Left forelimb (tissue), 1 donor: ENCODE measurements around the gene HOXB3.

Experiments
- DNase-seq: peaks from one replicate; pipeline ENCODE4 v3.0.0-alpha.2; 2018; ENCODE audit warnings: low spot score

The HOXB3 gene

DNA sequence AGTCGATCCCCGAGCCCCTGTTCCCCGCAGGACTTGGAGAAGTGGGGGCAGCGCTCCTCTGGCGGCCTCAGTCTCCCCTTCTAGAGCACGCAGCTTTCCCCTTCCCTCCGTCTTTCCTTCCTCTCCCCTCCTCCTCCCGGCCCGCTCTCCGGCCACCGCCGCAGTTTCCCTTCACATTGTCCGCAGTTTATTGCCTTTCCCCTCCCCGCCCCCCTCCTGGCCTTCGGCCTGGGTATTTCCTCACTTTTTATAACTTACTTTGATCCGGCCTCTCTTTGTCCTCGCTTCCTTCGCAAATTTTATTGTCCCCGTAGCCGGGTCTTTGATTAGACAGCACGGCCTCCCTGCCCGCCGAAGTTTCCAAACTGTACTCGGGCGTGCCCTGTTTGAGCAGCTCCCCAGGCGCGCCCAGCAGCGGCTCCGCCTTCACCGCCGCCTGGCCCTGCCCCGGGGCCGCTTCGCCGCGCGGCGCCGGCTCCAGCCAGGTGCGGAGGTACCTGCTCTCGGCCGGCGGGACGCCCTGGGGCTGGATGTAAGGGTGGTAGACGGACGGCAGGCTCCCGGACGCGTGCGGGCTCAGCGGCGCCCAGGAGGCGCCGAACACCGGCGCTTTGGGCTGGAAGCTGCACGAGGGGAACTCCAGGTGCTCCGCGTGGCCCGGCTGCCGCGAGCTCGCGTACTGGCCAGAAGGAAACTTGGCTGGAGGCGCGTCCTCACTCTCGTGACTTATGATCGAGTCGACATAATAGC, 35.6 kb upstream of the HOXB3 start:
- DNase-seq, result no peak

DNA sequence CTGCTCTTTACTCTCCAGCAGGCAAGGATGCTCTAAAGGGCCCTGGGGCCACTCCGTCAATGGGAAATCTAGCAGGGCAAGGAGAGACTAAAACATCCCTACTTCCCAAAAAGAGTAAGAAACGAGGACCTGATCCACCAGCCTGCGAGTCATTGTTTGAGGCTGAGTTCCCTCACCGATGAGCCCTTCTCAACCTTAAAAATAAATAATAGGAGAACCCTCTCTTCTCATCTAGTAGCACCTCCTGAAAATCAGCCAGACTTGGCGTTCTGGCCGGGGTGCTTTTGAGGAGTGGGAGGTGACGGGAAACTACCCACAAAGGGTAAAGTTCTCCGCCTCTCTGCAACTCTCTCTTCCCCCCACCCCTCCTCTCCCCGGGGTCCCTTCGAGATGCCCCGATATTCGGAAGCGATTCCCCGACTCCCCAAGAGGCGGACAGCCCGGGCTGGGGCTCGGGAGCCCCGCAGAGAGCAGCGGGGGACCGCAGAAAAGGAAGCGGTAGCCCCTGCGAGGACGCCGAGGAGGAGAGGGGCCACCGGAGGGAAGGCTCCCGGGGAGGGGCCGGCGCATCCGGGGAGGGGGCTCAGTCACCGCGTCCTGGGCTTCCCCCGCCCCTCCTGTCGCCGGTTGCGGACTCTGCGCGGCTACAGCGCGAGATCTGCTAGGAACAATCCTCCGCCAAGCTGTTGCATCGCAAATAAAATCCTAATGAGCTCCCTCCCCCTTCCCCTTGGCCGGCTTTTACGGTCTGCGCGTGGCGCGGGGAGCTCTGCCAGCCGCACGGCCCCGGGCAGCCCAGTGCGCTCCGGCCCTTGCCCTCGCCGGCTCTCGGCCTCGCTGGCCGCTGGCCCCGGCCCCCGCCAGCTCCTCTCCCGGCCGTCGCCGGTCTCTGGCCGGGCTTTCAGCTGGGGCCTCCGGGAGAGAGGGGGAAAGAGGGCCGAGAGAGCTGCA, 34.8 kb upstream of the HOXB3 start:
- DNase-seq, result no peak

DNA sequence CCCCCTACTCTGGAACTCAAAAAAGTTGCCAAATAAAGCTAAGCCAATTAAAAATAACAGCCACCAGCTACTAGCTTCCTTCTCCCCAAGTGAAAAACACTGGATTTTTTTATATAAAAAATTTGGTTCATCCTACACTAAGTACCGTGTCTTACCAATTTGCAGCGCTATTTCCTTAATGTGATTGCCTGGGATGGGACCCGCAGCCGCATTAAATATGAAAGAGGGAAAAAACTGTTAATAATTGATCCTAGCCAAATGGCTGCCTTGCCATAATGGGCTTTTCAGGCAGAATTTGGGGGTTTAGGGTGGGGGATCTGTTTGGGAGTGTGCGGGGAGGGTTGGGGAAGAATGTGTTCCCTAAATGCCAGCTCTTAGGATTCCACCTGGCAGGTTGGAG, 34.1 kb upstream of the HOXB3 start:
- DNase-seq, result no peak

DNA sequence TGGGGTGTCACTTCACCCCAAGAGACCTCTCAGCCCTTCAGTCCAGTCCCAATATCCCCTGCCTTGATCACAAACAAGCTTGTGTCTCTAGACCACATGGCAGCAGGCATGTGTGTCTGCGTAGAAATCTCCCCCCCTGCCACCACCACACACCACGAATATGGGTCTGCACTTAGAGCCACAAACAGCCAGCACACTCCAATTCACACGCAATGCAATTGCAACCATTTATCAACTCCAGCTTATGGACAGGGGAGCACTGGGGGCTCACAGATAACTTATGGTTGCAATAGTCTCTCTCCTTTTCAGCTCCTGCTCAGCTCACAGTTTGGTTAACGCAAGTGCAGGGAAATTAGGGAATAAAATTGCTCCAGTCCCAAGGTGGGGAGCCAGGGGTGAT, 33.5 kb upstream of the HOXB3 start:
- no peak for DNase-seq

DNA sequence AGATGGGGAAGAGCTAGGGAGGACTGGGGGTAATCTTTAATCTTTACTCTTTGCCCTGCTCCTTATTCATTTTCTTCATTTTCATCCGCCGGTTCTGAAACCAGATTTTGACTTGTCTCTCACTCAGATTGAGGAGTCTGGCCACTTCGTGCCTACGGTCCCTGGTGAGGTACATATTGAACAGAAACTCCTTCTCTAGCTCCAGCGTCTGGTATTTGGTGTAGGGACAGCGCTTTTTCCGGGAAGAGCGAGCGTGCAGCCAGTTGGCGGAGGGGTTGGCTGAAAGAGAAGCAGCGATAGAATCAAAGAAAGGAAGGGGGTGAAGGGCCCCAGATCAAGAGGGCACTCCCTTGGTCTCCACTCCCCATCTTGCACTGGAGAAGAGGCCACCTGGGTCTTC, 32.8 kb upstream of the HOXB3 start:
- no peak for DNase-seq

DNA sequence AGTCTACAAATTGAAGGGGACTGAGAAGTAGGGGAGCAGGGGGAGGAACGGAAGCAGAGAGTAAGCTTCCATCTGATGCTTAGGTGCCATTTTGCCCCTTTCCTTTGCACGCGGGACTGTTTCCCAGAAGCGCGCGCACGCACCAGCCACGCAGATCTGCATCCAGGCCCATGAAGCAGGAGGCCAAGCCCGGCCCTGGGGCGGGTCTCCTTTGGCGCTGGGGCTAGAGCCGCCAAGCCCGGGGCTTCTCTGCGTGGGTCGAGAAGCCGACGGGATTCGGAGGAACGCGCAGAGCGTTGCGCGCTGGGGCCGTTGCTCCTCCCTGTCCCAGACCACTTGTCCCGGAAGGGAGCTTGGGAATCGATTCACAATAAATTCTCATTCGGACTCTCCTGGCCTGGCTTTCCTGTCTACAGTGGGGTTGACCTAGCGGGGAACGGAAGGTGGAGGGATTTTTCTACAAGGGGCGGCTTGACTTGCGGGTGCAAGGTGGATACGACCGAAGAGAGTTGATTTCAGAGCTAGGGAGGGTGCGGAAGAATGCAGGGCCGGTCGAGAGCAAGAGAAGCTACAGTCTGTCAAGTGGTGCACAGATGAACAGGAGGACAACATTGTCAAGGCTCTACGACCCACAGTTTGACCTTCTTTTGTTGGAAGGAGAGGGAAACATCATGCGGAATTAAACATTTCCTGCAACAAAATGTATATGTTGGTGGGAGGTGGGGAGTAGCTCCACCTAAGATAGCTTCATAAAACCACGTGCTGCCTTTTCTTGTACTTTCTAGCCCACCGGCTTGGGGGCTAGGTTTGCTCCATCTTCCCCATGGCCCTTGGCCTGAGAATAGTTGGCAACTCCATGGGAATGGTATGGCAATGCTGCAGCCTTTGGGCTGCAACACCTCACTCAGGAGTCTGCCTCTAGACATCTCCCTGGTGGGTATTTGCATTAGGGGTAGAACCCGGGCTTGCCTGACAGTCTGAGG, 31.7 kb upstream of the HOXB3 start:
- DNase-seq, result no peak

DNA sequence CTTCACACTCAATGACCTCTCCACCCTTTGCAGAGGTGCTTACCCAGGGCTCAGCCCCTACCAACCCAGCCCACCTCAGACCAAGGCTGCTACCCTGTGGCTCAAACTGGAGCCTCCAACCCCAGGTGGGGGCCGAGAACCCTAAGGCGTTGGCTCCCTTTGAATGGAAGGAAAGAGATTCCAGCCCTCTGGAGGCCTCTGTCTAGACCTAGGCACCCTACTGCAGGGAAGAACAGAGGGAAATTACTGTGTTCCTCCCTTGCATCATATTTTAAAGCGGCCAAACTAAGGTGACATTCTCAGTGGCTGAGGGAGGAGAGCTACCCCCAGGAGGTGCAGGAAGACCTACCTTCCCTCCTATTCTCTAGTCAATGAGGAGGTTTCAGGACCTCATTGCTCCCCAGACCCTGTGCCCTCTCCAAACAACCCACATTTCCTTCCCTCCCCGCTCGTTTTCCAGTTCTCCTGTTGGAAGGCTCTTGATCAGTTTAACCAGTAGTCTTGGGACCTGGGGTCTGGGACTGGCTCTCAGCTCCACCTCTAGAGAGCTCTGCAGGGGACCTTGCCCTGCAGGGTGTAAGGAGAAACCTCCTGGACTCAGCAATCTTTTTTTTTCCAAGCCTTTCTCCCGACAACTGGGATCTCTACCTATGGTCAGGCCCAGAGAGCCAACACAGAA, 30.6 kb upstream of the HOXB3 start:
- no peak for DNase-seq

DNA sequence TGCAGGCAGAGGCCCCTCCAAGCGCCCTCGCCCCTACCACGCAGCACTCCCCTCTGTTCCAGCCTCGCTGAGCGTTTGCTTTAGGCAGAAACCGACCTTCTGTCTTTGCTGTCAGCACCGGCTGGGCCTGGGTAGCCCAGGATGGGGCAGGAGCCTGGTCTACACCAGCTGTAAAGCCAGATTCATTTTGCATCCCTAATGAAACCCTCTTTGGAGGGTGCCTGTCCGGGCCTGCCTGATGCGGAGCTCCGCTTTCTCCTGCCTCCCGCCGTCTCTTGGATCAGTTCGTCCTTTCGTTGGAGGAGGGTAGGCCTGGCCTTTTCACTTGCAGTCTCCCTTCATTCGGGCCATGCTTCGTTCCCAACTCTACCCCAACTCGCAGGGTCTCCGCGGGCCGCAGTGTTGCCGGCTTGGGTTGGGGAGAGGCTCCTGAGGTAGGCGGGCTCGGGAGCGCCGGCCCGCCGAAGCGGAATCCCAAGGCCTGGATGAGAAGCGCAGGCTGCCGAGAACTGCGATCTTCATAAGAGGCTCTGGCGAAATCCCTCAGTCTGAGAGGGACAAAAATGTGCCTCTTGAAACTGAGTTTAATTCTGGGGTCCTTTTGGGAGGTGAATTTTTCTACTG, 29.9 kb upstream of the HOXB3 start:
- DNase-seq, result no peak

DNA sequence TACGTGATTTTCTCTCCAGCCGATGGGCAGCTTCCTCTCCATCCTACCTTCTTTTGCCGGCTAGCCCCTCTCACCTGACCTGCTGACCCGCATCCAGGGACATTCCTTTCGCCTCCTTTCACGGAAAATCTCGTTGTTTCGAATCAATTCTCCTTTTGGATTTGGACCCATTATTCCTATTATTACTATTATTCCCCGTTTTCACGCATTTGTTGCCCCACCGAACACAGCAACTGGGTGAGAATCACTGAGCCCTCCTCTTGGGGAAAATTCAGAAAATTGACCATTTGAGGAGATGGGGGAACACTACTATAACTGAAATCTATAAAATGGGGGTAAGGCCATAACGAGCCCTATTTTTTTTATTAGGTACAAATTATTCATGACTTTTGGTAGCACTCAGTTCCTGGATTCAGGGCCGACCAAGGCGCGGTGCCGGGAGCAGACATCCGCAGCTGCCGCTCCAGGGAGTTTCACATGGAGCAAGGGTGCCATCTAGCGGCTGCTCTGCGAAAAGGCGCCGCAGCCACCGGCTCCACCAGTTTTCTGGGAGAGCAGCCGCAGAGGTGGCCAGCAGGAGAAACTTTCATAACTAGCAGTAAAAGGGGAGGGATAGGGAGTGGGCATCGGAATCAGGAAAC, 28.3 kb upstream of the HOXB3 start:
- peak; percentile 90 for DNase-seq

DNA sequence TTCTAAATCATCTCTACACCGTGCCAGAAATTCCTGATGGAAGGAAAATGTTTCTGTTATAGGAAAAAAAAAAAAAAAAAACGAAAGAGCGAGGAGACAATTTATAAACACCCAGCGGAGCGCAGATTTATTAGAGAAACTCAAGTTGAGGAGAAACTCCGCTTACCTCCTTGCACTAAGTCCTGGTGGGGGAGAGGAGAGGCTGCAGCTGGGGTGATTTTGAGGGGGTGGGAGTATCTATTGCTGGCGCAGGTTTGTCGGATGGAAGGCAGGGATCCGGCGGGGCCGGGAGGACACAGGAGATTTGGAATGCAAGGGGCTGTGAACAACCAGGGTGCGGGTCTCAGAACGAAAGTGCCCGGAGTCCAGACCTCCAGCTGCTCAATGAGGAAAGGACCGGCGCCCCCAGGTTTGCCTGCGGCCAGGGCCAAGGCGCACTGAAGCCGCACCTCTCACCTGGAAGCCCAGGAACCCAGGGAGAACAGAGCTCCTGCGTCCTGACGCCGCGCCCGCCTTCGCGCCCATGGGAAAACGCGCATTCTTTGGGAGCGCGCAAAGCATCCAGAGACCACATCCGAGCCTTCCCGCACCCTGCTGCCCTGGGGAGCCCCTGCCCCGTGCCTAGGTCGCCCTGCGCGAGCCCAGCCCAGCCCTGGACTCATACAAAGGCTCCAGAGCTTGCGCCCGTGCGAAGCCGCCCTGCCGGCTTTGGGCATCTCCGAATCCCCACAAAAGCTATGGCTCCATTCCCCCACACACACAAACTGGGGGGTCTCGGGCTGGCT, 27.6 kb upstream of the HOXB3 start:
- no peak for DNase-seq

DNA sequence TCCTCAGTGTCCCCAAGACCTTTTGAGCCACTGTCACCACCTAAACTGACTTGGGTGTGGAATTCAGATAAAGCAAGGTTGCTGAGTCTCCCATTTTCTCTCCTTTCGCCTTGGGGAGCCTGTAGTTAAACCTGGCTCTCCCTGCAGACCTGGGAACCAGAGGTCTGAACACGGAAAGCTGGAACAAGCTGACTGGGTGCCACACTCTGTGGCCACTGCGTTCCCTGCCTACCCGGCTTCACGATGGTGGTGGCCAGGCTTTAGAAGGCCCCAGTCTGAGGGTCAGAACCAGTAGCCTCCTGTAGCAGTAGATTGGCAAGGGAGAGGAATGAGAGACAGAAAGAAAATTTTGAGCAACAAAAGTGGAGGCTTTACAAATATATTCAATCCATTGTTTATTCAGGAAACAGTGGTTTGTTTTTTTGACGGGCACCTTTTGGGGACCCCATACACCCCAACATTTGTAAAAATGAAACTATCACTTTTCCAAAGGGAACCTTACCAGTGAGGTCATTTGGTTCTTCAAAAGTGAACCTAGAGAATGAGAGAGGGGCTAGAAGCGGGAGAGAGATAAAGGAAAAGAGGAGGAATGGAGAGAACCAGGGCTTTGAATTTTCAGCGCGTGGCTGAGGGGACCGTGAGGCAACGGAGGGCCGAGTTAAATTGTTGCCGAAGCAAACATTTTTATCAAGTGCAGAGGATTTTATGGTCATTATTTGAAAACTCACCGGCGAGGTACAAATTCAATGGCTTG, 26.9 kb upstream of the HOXB3 start:
- DNase-seq, result no peak

DNA sequence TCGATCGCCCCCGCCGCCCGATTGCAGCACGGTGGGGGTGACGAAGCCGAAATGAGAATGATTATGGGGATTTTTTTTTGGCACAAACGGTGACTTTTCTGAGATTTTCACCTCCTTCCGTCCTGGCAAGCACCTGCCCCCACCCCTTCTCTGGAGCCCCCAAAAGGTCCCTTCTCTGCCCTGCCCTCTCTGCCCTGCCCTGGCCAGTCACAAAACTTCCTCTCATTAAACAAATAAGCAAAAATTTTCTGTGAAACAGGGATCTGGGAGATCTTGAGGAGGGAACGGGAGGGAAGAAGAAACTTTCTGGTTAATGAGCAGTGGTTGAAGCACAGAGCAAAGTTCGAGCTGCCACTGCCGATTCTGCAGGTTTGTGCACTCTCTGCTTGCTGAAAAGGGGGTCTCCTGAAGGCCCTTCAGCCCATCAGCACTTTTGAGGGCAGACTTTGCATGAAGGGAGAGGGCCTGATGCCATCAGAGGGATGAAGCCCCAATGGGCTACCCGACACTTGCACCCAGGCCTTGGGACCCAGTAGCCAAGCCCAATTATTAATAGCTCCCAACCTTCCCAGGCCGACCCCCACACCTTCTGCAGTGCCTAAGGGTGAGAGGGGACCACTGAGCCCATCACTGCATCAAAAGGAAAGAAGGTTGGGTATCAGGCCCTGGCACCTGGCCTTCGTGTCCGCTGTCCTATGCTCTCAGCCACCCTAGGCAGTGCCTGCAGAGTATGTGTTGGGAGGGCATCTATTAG, 26.1 kb upstream of the HOXB3 start:
- DNase-seq, result no peak

DNA sequence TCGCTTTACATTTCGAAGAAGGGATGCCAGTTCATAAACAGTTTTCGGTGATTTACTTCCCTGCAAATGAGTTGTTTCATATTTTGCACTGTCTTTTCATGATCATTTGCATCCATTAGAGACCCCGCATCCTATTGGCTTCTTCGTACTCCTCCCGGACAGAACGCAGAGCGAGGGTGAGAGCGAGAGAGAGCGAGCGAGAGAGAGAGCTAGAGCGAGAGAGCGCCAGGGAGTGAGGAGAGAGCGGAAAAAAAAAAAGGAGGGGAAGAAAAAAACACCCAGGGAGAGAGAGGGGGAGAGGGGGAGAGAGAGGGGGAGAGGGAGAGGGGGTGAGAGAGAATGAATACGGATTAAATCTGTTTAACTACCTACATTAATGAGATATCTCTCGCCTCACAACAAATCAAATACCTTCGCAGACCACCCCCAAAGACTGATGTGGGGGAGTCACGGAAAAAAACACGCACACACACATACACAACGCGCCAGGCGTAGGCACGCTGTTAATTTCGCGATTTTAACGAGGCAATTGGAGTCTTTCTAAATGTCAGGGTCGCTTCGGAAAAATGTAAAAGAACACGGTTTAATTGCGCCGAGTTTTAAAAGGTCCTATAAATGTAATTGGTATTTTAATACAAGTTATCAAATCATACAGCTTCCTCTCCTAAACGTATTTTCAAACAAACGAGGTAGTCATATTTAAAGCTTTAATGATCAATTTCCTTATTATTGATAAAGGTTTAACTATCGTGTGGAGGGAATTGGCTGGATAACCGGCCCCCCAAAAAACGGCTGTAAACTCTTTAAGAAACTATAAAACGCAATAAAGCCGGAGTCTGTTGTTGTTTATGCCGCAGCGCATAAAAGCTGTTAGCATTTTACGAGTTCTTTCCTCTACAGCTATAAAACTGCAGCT, 25.3 kb upstream of the HOXB3 start, which contains the start of gene HOXB8:
HOXB8 (minus strand) TSS at position 246 of the 916 bp plus-strand sequence. CDS start 588 bp downstream, outside the sequence.
- no peak for DNase-seq

DNA sequence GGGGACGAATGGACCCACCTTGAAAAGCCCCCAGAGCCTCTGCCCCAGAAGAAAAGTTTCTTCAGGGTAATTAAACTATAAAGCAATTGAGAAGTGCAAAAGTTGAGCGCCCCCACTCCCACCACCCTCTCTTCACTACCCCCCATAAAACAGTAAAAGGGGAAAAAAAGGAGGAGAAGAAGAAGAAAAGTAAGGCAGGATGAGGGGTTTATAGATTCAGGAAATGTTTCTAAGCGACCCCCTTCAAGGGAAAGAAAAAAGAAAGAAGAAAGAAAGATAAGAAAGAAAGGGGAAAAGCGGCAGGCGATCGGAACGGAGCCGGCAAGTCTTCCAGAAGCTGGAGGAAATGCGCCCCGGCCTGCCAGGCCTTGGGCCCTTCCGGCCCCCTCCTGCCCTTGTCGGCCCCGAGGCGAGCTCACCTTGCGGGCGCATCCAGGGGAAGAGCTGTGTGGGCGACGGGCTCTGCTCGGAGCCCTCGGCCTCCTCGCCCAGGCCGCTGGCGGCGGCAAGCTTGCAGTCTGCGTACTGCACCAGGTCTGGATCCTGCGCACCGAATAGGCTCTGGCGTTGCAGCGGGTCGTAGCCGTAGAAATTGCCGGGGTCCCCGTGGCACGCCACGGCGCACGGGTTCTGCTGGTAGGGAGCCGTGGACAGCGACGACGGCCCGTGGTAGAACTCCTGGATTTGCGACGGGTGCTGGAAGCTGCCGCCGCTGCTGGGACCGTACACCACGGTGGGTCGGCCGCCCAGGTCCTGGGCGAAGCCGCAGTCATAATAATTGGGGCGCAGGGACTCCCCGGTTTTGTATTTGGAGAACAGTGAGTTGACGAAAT, 24.0 kb upstream of the HOXB3 start:
- DNase-seq, result no peak

DNA sequence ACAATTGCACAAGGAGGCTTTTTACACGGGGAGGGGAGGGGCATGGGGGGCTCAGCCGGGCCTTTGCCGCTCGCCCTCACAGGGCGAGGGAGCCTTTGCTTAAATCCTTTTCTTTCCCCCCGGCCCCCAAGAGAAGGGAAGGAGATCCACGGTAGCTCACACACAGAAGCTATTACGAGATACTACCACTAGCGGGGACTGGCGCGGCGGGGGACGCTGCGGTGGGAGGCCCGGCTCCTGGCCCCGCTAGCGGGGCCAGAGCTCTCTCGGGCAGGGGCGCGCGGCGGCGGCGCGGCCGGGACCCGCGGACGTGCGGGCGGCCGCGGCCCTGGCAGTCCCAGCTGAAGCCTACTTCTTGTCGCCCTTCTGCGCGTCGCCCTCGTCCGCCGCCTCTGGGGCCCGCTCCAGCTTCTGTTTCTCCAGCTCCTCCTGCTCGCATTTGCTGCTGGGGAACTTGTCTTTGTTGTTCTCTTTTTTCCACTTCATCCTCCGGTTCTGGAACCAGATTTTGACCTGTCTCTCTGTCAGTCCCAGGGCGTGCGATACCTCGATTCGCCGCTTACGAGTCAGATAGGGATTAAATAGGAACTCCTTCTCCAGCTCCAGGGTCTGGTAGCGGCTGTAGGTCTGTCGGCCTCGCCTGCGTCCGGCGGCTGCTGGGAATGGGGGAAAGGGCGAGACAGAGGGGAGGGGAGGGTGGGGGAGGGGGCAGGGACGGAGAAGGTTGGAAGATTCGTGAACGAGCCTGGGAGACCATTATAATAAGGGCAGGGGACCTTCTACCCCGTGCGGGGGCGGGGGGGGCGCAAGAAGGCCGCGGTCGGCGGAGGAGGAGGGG, 23.0 kb upstream of the HOXB3 start:
- DNase-seq, result no peak
